NCI-H1092 (cell line): ENCODE data around the gene WNK4.

Experiments used
- DNase-seq: peaks from one replicate; lab custom pipeline; 2025; lab: John Stamatoyannopoulos, UW

Gene WNK4

DNA sequence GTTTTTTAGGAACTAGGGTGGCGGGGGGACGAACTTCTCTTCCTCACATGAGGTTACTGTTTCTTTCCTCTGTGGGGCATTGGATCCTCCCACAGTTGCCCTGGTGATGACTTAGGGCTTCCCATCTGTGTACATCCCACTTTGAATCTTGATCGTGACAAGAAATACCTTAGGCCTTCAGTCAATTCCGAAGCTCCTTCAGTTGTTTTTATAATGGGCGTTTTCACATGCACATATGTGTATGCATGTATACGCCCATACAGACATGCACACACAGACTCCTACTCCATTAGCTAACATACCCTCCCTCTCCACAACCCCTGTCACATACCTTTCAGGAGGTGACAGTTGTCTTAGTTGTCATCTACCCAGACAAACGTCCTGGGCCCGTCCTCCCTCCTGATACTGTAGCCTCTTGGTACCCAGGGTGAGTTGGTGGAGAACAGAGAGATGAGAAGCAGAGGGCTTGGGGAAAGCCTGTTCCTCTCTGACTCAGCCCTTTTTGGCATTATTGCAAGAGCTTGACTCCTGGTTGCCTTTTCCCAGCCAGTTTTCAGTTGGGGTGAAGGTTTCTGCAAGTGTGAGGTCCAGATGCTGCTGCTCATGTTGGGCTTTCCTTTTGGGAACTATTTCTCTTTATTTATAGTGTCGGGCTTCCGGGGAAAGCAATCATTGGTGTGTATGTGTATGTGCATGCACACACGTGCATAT lies 61.7 kb downstream of the WNK4 start:
- no peak for DNase-seq

DNA sequence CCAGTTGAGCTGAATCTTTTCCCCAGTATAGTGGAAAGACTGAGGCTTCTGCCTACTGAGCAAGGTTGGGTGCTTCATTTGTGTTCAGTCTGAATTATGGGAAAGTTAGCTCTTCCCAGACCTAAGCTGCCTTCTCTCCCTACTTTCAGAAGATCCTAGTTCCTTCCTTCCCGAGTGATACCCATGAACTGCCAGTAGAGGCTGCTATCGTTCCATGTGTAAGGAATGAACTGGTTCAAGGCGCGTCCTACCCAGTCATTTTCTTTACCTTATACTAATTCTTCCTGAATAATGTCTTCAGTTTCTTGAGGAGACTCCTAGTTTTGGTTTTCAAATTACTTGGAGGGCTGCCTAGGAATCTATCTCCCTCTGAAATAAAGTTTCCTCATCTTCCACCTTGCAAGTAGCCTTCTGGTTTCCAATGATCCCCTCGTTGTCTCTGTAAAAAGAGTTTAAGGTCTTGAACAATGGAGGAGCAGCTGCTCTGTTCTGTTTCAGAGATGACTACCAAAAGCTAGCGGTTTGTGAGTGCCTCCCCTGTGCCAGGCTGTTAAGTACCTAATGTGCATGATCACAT lies 63.0 kb downstream of the WNK4 start:
- peak; percentile 41 for DNase-seq

DNA sequence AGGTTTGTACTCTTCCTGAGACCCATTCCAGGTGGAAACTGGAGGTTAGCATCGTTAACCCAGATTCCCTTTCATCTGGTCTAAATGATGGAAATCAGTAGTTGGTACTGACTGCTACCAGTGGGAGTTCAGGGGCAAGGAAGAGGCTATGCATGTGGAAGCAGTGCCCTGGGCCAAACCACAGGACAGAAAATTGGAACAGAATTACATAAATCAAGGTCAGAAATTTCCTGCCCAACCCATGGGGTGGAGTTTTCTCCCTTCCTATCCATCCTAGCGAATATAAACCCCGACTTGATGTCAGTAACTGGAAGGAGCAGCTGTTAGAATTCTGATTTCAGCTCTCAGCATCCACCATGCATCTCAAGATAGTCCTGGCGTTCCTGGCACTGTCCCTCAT lies 63.9 kb downstream of the WNK4 start, which contains the start of gene AOC2:
Gene AOC2, plus strand, starts transcription at position 310 of the 400 bp plus-strand sequence. Its CDS starts 47 bp downstream, at position 357.
- no peak for DNase-seq

DNA sequence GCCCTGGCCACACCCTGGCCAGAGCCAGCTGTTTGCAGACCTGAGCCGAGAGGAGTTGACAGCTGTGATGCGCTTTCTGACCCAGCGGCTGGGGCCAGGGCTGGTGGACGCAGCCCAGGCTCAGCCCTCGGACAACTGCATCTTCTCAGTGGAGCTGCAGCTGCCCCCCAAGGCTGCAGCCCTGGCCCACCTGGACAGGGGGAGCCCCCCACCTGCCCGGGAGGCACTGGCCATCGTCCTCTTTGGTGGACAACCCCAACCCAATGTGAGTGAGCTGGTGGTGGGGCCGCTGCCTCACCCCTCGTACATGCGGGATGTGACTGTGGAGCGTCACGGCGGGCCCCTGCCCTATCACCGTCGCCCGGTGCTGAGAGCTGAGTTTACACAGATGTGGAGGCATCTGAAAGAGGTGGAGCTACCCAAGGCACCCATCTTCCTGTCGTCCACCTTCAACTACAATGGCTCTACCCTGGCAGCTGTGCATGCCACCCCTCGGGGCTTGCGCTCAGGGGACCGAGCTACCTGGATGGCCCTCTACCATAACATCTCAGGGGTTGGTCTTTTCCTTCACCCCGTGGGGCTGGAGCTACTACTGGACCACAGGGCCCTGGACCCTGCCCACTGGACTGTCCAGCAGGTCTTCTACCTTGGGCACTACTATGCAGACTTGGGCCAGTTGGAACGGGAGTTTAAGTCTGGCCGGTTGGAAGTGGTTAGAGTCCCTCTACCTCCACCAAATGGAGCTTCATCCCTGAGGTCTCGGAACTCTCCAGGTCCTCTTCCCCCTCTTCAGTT lies 64.5 kb downstream of the WNK4 start:
- DNase-seq, result no peak

DNA sequence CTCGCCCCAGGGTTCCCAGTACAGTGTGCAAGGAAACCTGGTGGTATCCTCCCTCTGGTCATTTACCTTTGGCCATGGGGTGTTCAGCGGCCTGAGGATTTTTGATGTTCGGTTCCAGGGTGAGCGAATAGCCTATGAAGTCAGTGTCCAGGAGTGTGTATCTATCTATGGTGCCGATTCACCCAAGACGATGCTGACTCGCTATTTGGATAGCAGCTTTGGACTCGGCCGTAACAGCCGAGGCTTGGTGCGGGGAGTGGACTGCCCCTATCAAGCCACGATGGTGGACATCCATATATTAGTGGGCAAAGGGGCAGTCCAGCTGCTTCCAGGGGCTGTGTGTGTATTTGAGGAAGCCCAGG lies 65.1 kb downstream of the WNK4 start:
- no peak for DNase-seq

DNA sequence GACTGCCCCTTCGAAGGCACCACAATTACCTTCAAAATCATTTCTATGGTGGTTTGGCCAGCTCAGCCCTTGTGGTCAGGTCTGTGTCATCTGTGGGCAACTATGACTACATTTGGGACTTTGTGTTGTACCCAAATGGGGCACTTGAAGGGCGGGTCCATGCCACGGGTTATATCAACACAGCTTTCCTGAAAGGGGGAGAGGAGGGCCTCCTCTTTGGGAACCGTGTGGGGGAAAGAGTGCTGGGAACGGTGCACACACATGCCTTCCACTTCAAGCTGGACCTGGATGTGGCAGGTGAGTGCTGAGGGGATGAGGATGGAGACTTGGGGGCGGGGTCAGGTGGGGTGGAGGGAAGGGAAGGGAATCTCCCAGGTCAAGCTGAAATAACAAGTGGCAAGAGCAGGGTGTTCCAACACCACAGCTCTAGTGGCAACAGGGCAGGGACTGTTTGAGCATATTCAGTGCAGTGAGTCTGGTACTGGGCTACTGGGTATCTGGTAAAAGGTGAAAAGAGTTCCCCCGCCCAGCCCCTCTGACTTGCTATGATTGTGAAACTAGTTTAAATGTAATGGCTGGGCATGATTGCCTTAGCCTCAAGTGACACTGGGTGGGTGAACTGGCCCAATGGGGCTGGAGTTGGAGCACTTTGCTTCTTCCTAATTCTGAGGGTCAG lies 65.6 kb downstream of the WNK4 start:
- no peak for DNase-seq
